ENCODE data around the gene GRK1.
A peak's percentile ranks its signal among the peaks of the same experiment; 100 is the strongest.

The GRK1 gene

DNA sequence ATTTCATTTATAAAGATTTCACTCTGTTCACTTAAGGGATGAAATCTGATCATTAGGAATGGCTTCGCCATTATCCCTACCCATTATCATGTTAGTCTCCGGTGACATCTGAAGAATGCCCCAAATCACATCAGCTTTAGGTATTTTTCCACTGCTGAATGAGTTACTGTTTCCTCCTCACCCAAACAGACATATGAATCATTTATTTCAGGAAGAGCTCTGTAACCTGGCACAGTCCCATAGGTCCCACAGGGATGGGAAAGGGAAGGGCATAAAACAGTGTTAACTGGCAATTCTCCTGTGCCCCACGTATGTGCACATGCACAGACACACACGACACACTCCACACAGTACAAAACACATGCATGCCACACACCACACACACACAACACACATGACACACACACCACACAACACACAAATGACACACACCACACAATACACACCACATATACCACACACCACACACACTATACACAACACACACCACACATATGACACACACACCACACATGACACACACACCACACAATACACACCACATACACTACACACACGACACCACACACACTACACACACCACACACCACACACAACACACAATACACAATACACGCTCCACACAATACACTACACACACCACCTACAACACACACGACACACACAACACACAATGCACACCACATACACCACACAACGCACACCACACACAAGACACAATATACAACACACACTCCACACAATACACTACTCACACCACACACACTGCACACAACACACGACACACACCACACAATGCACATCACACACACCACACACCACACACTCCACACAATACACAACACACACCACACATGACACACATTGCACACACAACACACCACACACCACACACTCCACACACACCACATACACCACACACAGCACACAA, 107.4 kb downstream of the GRK1 start:
- TF ChIP-seq MYC (IDR thresholded peaks at IDR 0.05; ENCODE audit: low read depth, low read length) (no peak), POLR2A (IDR thresholded peaks at IDR 0.05; ENCODE audit: extremely low read depth, insufficient read length) (no peak)
- TF ChIP-seq, protein P1, sequence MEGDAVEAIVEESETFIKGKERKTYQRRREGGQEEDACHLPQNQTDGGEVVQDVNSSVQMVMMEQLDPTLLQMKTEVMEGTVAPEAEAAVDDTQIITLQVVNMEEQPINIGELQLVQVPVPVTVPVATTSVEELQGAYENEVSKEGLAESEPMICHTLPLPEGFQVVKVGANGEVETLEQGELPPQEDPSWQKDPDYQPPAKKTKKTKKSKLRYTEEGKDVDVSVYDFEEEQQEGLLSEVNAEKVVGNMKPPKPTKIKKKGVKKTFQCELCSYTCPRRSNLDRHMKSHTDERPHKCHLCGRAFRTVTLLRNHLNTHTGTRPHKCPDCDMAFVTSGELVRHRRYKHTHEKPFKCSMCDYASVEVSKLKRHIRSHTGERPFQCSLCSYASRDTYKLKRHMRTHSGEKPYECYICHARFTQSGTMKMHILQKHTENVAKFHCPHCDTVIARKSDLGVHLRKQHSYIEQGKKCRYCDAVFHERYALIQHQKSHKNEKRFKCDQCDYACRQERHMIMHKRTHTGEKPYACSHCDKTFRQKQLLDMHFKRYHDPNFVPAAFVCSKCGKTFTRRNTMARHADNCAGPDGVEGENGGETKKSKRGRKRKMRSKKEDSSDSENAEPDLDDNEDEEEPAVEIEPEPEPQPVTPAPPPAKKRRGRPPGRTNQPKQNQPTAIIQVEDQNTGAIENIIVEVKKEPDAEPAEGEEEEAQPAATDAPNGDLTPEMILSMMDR (IDR thresholded peaks at IDR 0.05; ENCODE audit: low read depth, low read length): no peak
- TF ChIP-seq, protein P2, sequence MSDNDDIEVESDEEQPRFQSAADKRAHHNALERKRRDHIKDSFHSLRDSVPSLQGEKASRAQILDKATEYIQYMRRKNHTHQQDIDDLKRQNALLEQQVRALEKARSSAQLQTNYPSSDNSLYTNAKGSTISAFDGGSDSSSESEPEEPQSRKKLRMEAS (IDR thresholded peaks at IDR 0.05; ENCODE audit: low read depth, low read length): no peak
- H3K4me3 ChIP-seq (ENCODE audit: low read depth, low read length): no peak overlapping the region
- no peak for DNase-seq (ENCODE audit: low read depth)

DNA sequence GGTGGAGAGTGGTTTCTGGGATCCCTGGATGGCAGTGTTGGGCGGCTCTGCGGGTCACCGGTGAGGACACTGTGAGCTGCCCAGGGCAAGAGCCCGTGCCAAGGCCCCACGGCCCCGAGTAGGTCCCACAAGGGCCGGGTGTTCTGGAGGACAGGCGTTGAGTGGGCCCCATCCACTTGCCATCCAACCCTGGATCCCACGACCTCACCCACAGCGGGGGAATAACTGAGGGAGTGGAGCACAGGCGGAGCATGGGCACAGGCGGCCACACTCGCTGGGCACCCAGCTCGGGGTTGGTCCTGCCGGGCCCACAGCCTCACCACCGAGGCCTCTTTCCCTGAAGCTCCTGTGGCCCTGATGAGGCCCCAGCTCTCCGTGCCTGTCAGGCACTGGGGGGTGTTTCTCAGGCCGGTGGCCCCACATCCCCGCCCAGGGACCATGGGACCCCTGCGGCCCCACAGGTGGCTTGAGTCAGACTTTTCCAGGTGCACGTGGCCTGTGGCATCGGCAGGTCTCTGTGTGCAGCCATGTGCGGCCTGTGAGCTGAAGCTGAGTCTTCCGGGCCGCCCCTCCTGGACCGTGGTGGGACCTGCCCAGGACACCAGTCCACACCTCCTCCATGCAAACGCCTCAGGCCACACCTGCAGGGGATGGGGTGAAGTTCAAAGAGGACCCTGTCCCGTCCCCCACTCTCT, 108.6 kb downstream of the GRK1 start:
- no peak for DNase-seq (ENCODE audit: low read depth)
- TF ChIP-seq MYC (IDR thresholded peaks at IDR 0.05; ENCODE audit: low read depth, low read length) (no peak), POLR2A (IDR thresholded peaks at IDR 0.05; ENCODE audit: extremely low read depth, insufficient read length) (no peak)
- TF ChIP-seq, protein P1 (IDR thresholded peaks at IDR 0.05; ENCODE audit: low read depth, low read length): no peak
- TF ChIP-seq, protein P2 (IDR thresholded peaks at IDR 0.05; ENCODE audit: low read depth, low read length): no peak

DNA sequence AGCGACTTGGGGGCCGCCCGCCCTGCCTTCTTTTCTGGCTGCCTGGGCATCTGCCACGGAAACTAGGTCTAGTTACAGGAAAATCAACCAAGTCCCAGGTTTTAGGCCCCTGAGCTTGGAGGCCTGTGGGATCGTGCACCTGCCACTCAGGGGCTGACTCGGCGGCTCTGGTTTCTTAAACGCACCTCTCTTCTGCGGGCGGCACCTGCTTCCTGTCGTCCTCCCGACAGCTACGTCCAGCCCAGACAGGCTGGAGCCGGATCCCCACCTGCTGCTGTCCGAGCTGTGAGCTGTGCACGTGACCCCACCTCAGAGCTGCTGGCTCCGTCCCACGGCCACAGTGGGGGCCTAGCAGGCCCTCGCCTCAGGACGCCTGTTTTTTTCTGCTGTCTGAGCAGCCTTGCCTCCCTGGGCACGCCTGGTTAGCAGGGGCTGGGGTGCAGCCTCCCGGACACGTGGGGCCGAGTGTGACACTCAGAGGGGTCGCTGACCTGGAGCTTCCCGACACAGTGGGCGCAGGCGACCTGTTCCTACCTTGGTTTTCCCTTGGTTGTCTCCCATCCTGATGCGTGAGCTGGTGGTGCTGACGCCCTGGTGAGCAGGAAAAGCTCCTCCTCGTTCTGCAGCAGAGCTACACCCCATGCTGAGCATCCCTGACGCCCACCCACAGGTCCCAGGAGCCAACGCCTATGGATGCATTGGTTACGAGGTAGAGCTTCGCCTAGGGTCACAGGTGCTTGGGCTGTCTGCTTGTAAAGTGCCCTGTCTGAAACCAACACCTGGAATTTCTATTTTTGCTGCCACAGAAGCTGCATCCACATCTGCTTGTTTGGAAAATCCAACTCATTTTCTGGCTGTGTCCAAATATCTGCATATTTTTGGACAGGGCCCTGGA, 109.5 kb downstream of the GRK1 start:
- TF ChIP-seq MYC (IDR thresholded peaks at IDR 0.05; ENCODE audit: low read depth, low read length) (no peak), POLR2A (IDR thresholded peaks at IDR 0.05; ENCODE audit: extremely low read depth, insufficient read length) (no peak)
- TF ChIP-seq, protein P1 (IDR thresholded peaks at IDR 0.05; ENCODE audit: low read depth, low read length): no peak
- TF ChIP-seq, protein P2 (IDR thresholded peaks at IDR 0.05; ENCODE audit: low read depth, low read length): no peak
- H3K4me3 ChIP-seq (ENCODE audit: low read depth, low read length): no peak overlapping the region
- no peak for DNase-seq (ENCODE audit: low read depth)

More for the DNA sequence above, 108.6 kb downstream of the GRK1 start:
- H3K4me3 ChIP-seq (ENCODE audit: low read depth, low read length): no peak overlapping the region

DNA sequence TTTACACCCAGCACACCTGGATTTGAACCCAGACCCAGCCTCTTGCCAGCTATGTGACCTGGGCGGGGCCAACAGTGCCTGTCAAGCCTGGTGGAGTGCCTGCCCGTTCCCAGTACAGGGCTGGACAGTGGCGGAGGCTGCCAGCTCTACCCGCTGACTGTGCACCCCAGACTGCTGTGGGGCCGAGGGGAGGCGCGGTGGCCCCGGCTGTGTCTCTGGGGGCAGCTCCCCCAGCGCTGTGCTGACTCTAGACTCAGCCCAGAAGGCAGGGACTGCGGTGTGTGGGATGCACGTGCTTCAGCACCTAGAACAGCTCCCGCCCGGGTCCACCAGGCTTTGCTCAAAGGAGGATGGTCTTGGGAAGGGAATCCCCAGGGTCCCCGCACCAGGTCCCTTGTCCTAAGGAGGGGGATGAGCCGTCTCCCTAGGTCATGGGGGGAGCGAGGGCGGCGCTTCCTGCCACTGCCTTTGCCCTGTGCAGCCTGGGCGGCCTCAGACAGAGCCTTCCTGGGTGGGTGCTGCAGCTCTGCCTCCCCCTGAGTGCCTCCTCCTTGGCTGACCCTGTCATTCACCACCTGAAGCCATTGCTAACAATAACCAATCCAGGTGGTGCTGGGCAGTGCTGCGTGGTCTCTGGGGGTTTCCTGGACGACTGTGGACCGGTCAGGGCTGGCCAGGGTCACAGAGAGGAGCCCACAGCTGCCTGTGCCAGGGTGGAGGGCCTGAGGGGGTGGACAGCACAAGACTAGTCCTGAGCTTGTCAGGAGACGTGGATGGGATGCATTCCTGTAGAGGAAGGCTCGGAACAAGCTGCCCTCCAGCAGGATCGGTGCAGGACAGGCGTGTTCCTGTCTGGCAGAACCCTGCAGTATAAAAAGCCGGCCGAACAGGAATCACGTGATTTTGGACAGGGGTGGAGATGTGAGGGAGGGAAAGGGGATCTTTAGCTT, 110.6 kb downstream of the GRK1 start:
- TF ChIP-seq, protein P1 (IDR thresholded peaks at IDR 0.05; ENCODE audit: low read depth, low read length): no peak
- TF ChIP-seq, protein P2 (IDR thresholded peaks at IDR 0.05; ENCODE audit: low read depth, low read length): peak; percentile 99
- no peak for TF ChIP-seq POLR2A (IDR thresholded peaks at IDR 0.05; ENCODE audit: extremely low read depth, insufficient read length)
- peak; percentile 94 for TF ChIP-seq MYC (IDR thresholded peaks at IDR 0.05; ENCODE audit: low read depth, low read length)
- no peak overlapping the region for H3K4me3 ChIP-seq (ENCODE audit: low read depth, low read length)
- DNase-seq (ENCODE audit: low read depth): peak; percentile 64

All from NB4 (cell line).